ENCODE data around the gene WDCP. TPM values are rescaled to one million over a fixed set of nuclear protein-coding genes. Genes with fewer than 3 reads are reported as not detected.

WDCP gene
- total RNA-seq, 1 donor from 2014 or later = 8.4 TPM

- DNase-seq (ENCODE audit: low spot score) = no peak
These were observed 53.4 kb downstream of the WDCP start for GRCh38 chr2:23993736-23994269.

- no peak for DNase-seq (ENCODE audit: low spot score)
These were observed 54.3 kb downstream of the WDCP start for GRCh38 chr2:23992931-23993330.

- no peak for DNase-seq (ENCODE audit: low spot score)
These were observed 58.8 kb downstream of the WDCP start for GRCh38 chr2:23988371-23988770.

Other genes starting within 250 kb of the WDCP start
- gene ATAD2B, start 120.3 kb downstream of the WDCP start, total RNA-seq = 16.3 TPM
- 11.8 TPM for gene UBXN2A, start 106.9 kb downstream of the WDCP start, total RNA-seq
- 0.23 TPM for gene MFSD2B, start 37.3 kb downstream of the WDCP start, total RNA-seq
- 23.0 TPM for gene FKBP1B, start 2.4 kb upstream of the WDCP start, total RNA-seq
- gene SF3B6, start 28.9 kb upstream of the WDCP start, total RNA-seq = 69.5 TPM
- gene TP53I3, start 37.4 kb upstream of the WDCP start, total RNA-seq = 35.2 TPM
- 0.35 TPM for gene PFN4, start 75.9 kb upstream of the WDCP start, total RNA-seq
- 23.2 TPM for gene FAM228B, start 76.1 kb upstream of the WDCP start, total RNA-seq
- 1.0 TPM for gene FAM228A, start 127.7 kb upstream of the WDCP start, total RNA-seq